ENCODE data around the gene OAS1. TPM values are rescaled to one million over a fixed set of nuclear protein-coding genes. Genes with fewer than 3 reads are reported as not detected.

OAS1 gene
- total and polyA plus RNA-seq, 2 donors (not counting 1 experiment from before 2014, with no cell fraction given) = 48.3 to 70.2 TPM

GRCh38 chr12:112937741-112938719, 31.3 kb downstream of the OAS1 start, which contains the start of gene OAS3:
Gene OAS3 (plus strand): TSS chr12:112938474. CDS start chr12:112938531, 57 bp downstream.
- H3K4me2 ChIP-seq (replicated peaks; ENCODE audit: low read depth, low read length, poor library complexity, severe bottlenecking) = peak within 1 kb of the TSS; percentile 84
- H3K9me3 ChIP-seq (ENCODE audit: control extremely low read depth in 1 of 3, control insufficient read depth in 2 of 3, insufficient read depth in 1 of 3, low read length in 2 of 3) = no peaks in the 10 kb centered on the region
- ChIA-PET POLR2A (interaction anchor here (1.3 kb wide), 2 partner anchors 37 to 40 kb away, joined by 3 read pairs; partner anchors contain the start of gene OAS2), CTCF (interaction anchor here (0.7 to 1.4 kb wide), 8 partner anchors 10 to 55 kb away, joined by 3 to 5 read pairs (median 4); partner anchors contain the start of genes OAS1 and OAS2)
- H3K4me1 Mint-ChIP-seq = peaks cover 28% of the 10 kb centered on the region
- H3K27me3 ChIP-seq (replicated peaks in 1 of 4; ENCODE audit: control extremely low read depth in 1 of 4, control insufficient read depth in 3 of 4, insufficient read depth in 4 of 4, low read length in 3 of 4) = no peaks in the 10 kb centered on the region
- H3K27ac Mint-ChIP-seq = peak within 1 kb of the TSS; percentile 83
- H3K9me3 Mint-ChIP-seq (ENCODE audit: insufficient read depth) = no peaks in the 10 kb centered on the region
- peaks cover 25 to 26% of the 10 kb centered on the region in 2 donors for H3K4me1 ChIP-seq (ENCODE audit: control insufficient read depth in 2 of 2, insufficient read depth in 2 of 2, low read length in 2 of 2)
- peak within 1 kb of the TSS; percentile 45 to 59 for H3K27ac ChIP-seq (ENCODE audit: low read length in 2 of 2)
- peaks cover 12% of the 10 kb centered on the region for H3K79me2 ChIP-seq (ENCODE audit: control insufficient read depth, insufficient read depth, low read length)
- peaks cover 0 to 2% of the 10 kb centered on the region in 2 experiments for H3K36me3 ChIP-seq (replicated peaks in 1 of 2; ENCODE audit: control extremely low read depth in 1 of 2, control insufficient read depth in 1 of 2, extremely low read depth in 1 of 2, insufficient read depth in 2 of 2, low read length in 1 of 2)
- ATAC-seq (ENCODE audit: low read depth) = peak; percentile 70
- peak within 1 kb of the TSS; percentile 81 for H3K9ac ChIP-seq (ENCODE audit: low read length)
- peak within 1 kb of the TSS; percentile 89 for H3K4me3 Mint-ChIP-seq
- H2AFZ ChIP-seq (ENCODE audit: insufficient read depth, low read depth, low read length, poor library complexity, severe bottlenecking) = peak within 1 kb of the TSS; percentile 74
- no peaks in the 10 kb centered on the region for H3K27me3 Mint-ChIP-seq
- intact Hi-C loops (cut with micrococcal nuclease) = loop anchor here (1.0 to 2.0 kb wide), 2 partner anchors 31 to 40 kb away; partner anchors contain the start of genes OAS1 and OAS2
- 3% methylated on average over 43 of the region's 50 CpGs for WGBS (ENCODE audit: insufficient coverage)
- DNase-seq = peak; percentile 81
- no peaks in the 10 kb centered on the region for H4K20me1 ChIP-seq (ENCODE audit: control insufficient read depth, insufficient read depth, low read length, poor library complexity, severe bottlenecking)
- peak within 1 kb of the TSS; percentile 63 to 81 (median 76) for H3K4me3 ChIP-seq (ENCODE audit: control extremely low read depth in 1 of 5, extremely low read depth in 1 of 5, insufficient read depth in 1 of 5, low read depth in 2 of 5, low read length in 4 of 5)
- TF ChIP-seq EZH2 (IDR thresholded peaks at IDR 0.05; ENCODE audit: borderline replicate concordance, insufficient read depth, low read depth, low read length, poor library complexity, severe bottlenecking) = no peak
- TF ChIP-seq, protein P1, sequence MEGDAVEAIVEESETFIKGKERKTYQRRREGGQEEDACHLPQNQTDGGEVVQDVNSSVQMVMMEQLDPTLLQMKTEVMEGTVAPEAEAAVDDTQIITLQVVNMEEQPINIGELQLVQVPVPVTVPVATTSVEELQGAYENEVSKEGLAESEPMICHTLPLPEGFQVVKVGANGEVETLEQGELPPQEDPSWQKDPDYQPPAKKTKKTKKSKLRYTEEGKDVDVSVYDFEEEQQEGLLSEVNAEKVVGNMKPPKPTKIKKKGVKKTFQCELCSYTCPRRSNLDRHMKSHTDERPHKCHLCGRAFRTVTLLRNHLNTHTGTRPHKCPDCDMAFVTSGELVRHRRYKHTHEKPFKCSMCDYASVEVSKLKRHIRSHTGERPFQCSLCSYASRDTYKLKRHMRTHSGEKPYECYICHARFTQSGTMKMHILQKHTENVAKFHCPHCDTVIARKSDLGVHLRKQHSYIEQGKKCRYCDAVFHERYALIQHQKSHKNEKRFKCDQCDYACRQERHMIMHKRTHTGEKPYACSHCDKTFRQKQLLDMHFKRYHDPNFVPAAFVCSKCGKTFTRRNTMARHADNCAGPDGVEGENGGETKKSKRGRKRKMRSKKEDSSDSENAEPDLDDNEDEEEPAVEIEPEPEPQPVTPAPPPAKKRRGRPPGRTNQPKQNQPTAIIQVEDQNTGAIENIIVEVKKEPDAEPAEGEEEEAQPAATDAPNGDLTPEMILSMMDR (IDR thresholded peaks at IDR 0.05) = no peak
